Measurements from ENCODE around the gene DCTN5. TPM values are rescaled to one million over a fixed set of nuclear protein-coding genes. Genes with fewer than 3 reads are reported as not detected.
A peak's percentile ranks its signal among the peaks of the same experiment; 100 is the strongest.

The DCTN5 gene
- total and polyA plus RNA-seq, 2 of the 13 experiments (the other 11 are each of a cell fraction or from before 2014, with no cell fraction given) = 105 to 207 TPM

- TF ChIP-seq HIC2 (CRISPR knock-in tag; IDR thresholded peaks at IDR 0.05; ENCODE audit: low read depth) (no peak), MZF1 (CRISPR knock-in tag; IDR thresholded peaks at IDR 0.05; ENCODE audit: borderline replicate concordance) (no peak), ZNF263 (CRISPR knock-in tag; IDR thresholded peaks at IDR 0.05) (peak; percentile 43; the same call in 1 of the 2 replicates), PHF8 (CRISPR knock-in tag; IDR thresholded peaks at IDR 0.05) (peak; percentile 40; the same call in 1 of the 2 replicates), ZNF790 (CRISPR knock-in tag; IDR thresholded peaks at IDR 0.05; ENCODE audit: borderline replicate concordance) (0 out of 2 replicates have a peak, but pooled peaks have one; percentile 46), NFE2 (CRISPR knock-in tag; IDR thresholded peaks at IDR 0.05) (no peak), HDAC2 (CRISPR knock-in tag; IDR thresholded peaks at IDR 0.05) (no peak; the same call in 1 of the 2 replicates), TFE3 (CRISPR knock-in tag; IDR thresholded peaks at IDR 0.05) (no peak; the same call in 1 of the 2 replicates), SP1 (IDR thresholded peaks at IDR 0.05) (no peak), SP1 (CRISPR knock-in tag; IDR thresholded peaks at IDR 0.05) (peak; percentile 10; the same call in 1 of the 2 replicates), ZNF672 (CRISPR knock-in tag; IDR thresholded peaks at IDR 0.05) (no peak), ZBTB43 (CRISPR knock-in tag; conservative IDR thresholded peaks at IDR 0.05) (no peak), ASH2L (IDR thresholded peaks at IDR 0.05; ENCODE audit: insufficient read length, low read depth, low read length) (peak; percentile 64), MAZ (IDR thresholded peaks at IDR 0.05; ENCODE audit: borderline replicate concordance, low read depth, low read length) (no peak), MAZ (CRISPR knock-in tag; IDR thresholded peaks at IDR 0.05; ENCODE audit: low read depth) (no peak; the same call in 1 of the 2 replicates), NR2C2 (CRISPR knock-in tag; IDR thresholded peaks at IDR 0.05; ENCODE audit: borderline replicate concordance) (no peak; the same call in 1 of the 2 replicates), KLF6 (CRISPR knock-in tag; IDR thresholded peaks at IDR 0.05) (no peak), ZNF431 (CRISPR knock-in tag; IDR thresholded peaks at IDR 0.05; ENCODE audit: borderline replicate concordance, low read depth) (peak; percentile 88; the same call in 1 of the 2 replicates), SPEN (CRISPR knock-in tag; IDR thresholded peaks at IDR 0.05; ENCODE audit: low read depth) (peak; percentile 79), U2AF2 (IDR thresholded peaks at IDR 0.05; ENCODE audit: low read depth, low read length) (no peak), FOXO4 (CRISPR knock-in tag; conservative IDR thresholded peaks at IDR 0.05) (no peak), ZNF576 (CRISPR knock-in tag; IDR thresholded peaks at IDR 0.05) (no peak)
Observed at GRCh38 chr16:23694644-23695373, 53.5 kb downstream of the DCTN5 start (continued).
